ENCODE measurements around the gene TM2D3.

Gene TM2D3

DNA sequence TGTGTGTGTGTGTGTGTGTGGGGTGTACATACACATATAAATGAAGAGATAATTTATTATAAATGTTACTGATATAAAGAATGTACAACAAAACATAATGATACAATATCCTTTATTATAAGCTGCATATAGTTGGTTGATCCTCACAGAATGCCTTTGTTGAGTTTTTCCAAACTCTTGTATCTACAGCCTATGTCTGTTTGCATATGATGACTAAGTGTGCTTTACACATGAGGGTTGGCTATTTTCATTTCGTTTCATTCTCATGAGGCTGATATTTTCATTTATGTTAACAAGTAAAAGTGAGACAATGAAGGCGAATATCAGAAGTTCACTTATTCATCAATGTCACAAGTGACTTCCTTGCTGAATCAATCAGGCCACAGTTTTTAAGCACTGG is 45.1 kb downstream of the TM2D3 start:
- H3K79me2 ChIP-seq (ENCODE audit: low read length): no peaks in the 10 kb centered on the region
- no peak overlapping the region for H2AFZ ChIP-seq (ENCODE audit: low read length)
- no peak overlapping the region for H3K27ac ChIP-seq (ENCODE audit: low read length)
- no peaks in the 10 kb centered on the region for H3F3A ChIP-seq (ENCODE audit: insufficient read depth, low read length)
- H3K9me2 ChIP-seq (replicated peaks; ENCODE audit: insufficient read depth, low read length): no peaks in the 10 kb centered on the region
- H3K9ac ChIP-seq (ENCODE audit: low read length): no peak overlapping the region
- no peaks in the 10 kb centered on the region for H3K9me3 ChIP-seq (replicated peaks; ENCODE audit: insufficient read depth, low read length)
- no peaks in the 10 kb centered on the region for H3K4me1 ChIP-seq (ENCODE audit: low read length)
- H3K4me3 ChIP-seq (ENCODE audit: low read length): no peak overlapping the region
- TF ChIP-seq, protein P1, sequence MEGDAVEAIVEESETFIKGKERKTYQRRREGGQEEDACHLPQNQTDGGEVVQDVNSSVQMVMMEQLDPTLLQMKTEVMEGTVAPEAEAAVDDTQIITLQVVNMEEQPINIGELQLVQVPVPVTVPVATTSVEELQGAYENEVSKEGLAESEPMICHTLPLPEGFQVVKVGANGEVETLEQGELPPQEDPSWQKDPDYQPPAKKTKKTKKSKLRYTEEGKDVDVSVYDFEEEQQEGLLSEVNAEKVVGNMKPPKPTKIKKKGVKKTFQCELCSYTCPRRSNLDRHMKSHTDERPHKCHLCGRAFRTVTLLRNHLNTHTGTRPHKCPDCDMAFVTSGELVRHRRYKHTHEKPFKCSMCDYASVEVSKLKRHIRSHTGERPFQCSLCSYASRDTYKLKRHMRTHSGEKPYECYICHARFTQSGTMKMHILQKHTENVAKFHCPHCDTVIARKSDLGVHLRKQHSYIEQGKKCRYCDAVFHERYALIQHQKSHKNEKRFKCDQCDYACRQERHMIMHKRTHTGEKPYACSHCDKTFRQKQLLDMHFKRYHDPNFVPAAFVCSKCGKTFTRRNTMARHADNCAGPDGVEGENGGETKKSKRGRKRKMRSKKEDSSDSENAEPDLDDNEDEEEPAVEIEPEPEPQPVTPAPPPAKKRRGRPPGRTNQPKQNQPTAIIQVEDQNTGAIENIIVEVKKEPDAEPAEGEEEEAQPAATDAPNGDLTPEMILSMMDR (IDR thresholded peaks at IDR 0.05; ENCODE audit: low read length): no peak
- TF ChIP-seq EZH2 (optimal IDR thresholded peaks at IDR 0.05; ENCODE audit: low read depth, low read length): no peak
- no peak for TF ChIP-seq EZH2phosphoT487 (IDR thresholded peaks at IDR 0.05; ENCODE audit: low read length)
- no peaks in the 10 kb centered on the region for H3K36me3 ChIP-seq (replicated peaks; ENCODE audit: insufficient read depth, low read length)
- DNase-seq: no peak
- no peak overlapping the region for H3K4me2 ChIP-seq (ENCODE audit: low read depth, low read length)
- no peaks in the 10 kb centered on the region for H4K20me1 ChIP-seq (ENCODE audit: insufficient read depth, low read length)
- H3K27me3 ChIP-seq (replicated peaks; ENCODE audit: insufficient read depth, low read length): no peaks in the 10 kb centered on the region

DNA sequence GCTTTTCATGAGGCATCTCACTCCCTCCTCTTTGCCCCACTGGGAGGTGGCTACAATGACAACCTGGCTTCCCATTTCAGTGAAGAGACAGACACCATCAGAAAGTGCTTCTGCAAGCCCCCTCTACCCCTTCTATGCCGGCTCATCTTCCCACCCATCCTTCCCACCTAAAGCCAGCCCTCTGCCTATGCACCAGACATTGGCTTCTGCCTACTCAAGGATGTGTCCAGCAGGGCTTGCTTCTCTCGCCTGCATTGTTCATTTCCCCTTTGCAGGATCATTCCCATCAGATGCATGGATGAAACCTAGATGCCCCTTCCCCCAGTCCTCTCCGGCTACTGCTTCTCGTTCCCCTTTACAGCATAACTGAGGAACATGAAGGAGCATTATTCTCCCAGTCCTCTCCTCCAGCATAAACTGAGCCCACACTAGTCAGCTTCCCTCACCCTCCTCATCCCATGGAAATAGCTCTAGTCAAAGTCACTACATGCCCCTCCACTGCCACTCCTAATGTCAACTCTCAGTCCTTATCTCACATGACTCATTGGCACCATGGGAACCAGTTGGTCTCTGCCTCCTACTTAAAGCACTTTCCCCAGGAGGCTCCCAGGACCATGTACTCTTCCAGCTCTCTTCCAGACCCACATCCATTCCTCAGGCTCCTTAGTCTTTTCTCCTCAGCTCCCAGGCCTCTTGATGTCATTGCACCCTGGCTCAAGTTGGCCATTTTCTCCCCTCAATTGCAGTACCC is 47.9 kb downstream of the TM2D3 start:
- no peaks in the 10 kb centered on the region for H4K20me1 ChIP-seq (ENCODE audit: insufficient read depth, low read length)

DNA sequence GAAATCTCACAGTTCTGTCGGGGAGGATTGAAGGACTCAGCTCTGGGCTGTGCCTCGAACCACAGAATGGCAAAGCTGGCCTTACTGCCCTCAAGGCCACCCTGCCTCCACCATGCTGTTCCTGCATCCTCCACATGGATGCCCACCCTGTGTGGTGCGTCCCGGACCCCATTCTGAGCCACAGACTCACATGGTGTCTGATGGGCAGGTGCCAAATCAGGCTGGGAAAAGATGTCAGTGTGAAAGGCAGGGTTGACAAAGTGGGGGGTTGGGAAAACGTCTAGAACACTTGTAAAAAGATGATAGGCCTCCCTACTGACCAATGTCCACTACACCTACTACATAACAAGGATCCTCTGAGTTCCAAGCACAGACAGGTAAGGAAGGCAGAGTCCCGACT is 49.4 kb downstream of the TM2D3 start:
- no peaks in the 10 kb centered on the region for H3K36me3 ChIP-seq (replicated peaks; ENCODE audit: insufficient read depth, low read length)
- no peaks in the 10 kb centered on the region for H3K9me3 ChIP-seq (replicated peaks; ENCODE audit: insufficient read depth, low read length)
- TF ChIP-seq, protein P1 (IDR thresholded peaks at IDR 0.05; ENCODE audit: low read length): no peak
- TF ChIP-seq EZH2 (optimal IDR thresholded peaks at IDR 0.05; ENCODE audit: low read depth, low read length) (no peak), EZH2phosphoT487 (IDR thresholded peaks at IDR 0.05; ENCODE audit: low read length) (no peak)
- H3K4me3 ChIP-seq (ENCODE audit: low read length): no peak overlapping the region
- H2AFZ ChIP-seq (ENCODE audit: low read length): no peak overlapping the region
- no peaks in the 10 kb centered on the region for H4K20me1 ChIP-seq (ENCODE audit: insufficient read depth, low read length)
- no peak overlapping the region for H3K4me2 ChIP-seq (ENCODE audit: low read depth, low read length)
- no peaks in the 10 kb centered on the region for H3F3A ChIP-seq (ENCODE audit: insufficient read depth, low read length)
- H3K27ac ChIP-seq (ENCODE audit: low read length): no peak overlapping the region
- no peaks in the 10 kb centered on the region for H3K9me2 ChIP-seq (replicated peaks; ENCODE audit: insufficient read depth, low read length)
- H3K9ac ChIP-seq (ENCODE audit: low read length): no peak overlapping the region
- no peaks in the 10 kb centered on the region for H3K79me2 ChIP-seq (ENCODE audit: low read length)
- no peaks in the 10 kb centered on the region for H3K27me3 ChIP-seq (replicated peaks; ENCODE audit: insufficient read depth, low read length)
- peaks cover 14% of the 10 kb centered on the region for H3K4me1 ChIP-seq (ENCODE audit: low read length)
- DNase-seq: no peak

More for the DNA sequence above, 47.9 kb downstream of the TM2D3 start:
- Histone ChIP-seq H3K4me3 (ENCODE audit: low read length) (no peak overlapping the region), H3K9me3 (replicated peaks; ENCODE audit: insufficient read depth, low read length) (no peaks in the 10 kb centered on the region), H3K36me3 (replicated peaks; ENCODE audit: insufficient read depth, low read length) (no peaks in the 10 kb centered on the region), H3K9me2 (replicated peaks; ENCODE audit: insufficient read depth, low read length) (no peaks in the 10 kb centered on the region), H3F3A (ENCODE audit: insufficient read depth, low read length) (no peaks in the 10 kb centered on the region), H3K4me2 (ENCODE audit: low read depth, low read length) (no peak overlapping the region), H3K79me2 (ENCODE audit: low read length) (no peaks in the 10 kb centered on the region), H3K27me3 (replicated peaks; ENCODE audit: insufficient read depth, low read length) (no peaks in the 10 kb centered on the region), H3K4me1 (ENCODE audit: low read length) (peaks cover 14% of the 10 kb centered on the region), H2AFZ (ENCODE audit: low read length) (no peak overlapping the region), H3K9ac (ENCODE audit: low read length) (no peak overlapping the region), H3K27ac (ENCODE audit: low read length) (no peak overlapping the region)
- TF ChIP-seq, protein P1 (IDR thresholded peaks at IDR 0.05; ENCODE audit: low read length): no peak
- TF ChIP-seq EZH2 (optimal IDR thresholded peaks at IDR 0.05; ENCODE audit: low read depth, low read length): no peak
- no peak for DNase-seq
